NCI-H187 (cell line): Measurements from ENCODE around the gene RNASE8.
A peak's percentile ranks its signal among the peaks of the same experiment; 100 is the strongest.
"Not testable (repeated sequence)": the region's sequence is repeated elsewhere in the genome, so short reads cannot be mapped to it uniquely, and the experiment has no call there.

Experiments used
- DNase-seq, 2 experiments: peaks; one replicate each; lab custom pipeline; 2025; lab: John Stamatoyannopoulos, UW

The RNASE8 gene

GRCh38 chr14:21057803-21058675 is at the start of gene RNASE8:
Gene RNASE8 (plus strand): TSS chr14:21057822. CDS start chr14:21057893, 71 bp downstream.
- no peak for DNase-seq

DNA sequence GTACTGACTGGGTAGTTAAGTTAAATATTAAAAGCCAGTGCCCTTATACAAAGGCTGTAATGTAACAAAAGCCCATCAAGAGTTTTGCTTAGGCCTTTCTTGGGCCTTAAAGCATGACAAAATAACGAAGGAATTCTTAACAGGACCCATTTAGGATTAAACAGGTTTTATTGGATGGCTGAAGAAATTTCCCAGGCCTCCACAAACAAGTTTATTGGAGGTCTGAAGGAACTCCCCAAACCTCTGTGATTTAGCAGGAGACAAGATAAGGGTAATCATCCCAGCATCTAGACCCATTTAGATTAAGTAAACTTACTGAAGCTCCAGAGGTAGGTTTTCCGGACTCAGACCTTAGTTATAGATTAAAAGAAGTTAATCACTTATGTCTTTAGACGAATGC is 47.9 kb upstream of the RNASE8 start:
- not testable (repeated sequence) for DNase-seq

GRCh38 chr14:21011136-21011535 is 46.5 kb upstream of the RNASE8 start:
- no peak for DNase-seq

DNA sequence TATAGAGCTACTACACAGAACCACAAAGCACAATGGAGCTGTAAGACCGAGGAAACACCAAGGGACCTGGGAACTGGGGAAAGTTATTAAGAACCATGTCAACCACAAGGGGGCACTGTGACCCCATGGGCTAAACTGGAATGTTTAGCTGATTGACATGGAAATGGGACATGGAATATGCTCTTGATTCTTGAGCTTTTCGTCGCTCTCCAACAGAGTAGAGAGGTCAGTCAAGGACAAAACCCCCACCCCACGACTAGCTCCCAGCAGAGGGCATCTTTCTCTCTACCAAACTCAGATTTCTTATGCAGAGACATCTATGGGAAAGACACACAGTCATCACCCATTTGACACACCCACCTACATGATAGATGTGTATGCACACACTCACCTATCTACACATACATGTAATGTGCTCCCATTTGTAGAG is 42.8 kb upstream of the RNASE8 start:
- DNase-seq = peak; percentile 79 to 80

DNA sequence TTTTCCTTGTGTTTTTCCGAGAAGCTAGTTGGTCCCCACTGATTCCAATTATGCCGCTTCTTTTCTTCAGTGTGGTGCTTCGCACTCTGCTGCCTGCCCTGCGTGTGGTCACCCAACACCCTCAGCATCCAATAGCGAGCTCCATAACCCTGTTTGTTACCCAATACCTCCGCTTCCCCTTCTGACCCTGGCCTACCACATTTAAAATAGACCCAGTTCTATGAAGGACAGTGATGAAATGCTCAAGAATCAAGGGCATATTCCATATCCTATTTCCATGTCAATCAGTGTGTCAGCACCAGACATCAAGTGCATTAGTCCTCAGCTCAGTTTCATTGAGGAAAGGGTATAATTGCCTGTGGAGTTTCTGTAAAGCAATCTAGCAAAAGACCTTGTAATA is 42.3 kb upstream of the RNASE8 start:
- DNase-seq = no peak

- no peak for DNase-seq
These were observed 41.0 kb upstream of the RNASE8 start for GRCh38 chr14:21016413-21017190.

- DNase-seq = no peak
These were observed 39.9 kb upstream of the RNASE8 start for GRCh38 chr14:21017528-21018245.

- no peak for DNase-seq
These were observed 39.3 kb upstream of the RNASE8 start for GRCh38 chr14:21018286-21018685.

- DNase-seq = no peak
These were observed 38.8 kb upstream of the RNASE8 start for GRCh38 chr14:21018781-21019180.

DNA sequence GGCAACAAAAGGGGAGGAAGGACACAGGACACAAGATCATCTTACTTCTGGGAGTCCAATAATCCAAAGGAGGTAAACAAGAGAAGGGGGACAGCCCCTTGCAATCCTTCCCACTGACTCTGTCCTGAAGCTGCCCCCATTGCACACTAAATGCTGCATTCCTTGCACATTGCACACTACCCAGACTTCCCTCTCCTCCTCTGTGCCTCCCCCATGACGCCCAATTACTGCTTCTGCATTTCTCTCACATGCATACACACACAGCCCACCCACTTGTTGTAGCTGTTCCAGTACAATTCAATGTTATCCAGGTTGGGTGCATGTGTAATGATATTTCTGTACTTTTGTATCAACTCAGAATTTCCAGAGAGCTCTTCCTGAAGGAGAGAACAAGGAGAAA is 38.3 kb upstream of the RNASE8 start:
- DNase-seq = no peak

GRCh38 chr14:21020977-21021545 is 36.6 kb upstream of the RNASE8 start:
- DNase-seq = no peak

- DNase-seq = no peak
These were observed 34.9 kb upstream of the RNASE8 start for GRCh38 chr14:21022686-21023085.

DNA sequence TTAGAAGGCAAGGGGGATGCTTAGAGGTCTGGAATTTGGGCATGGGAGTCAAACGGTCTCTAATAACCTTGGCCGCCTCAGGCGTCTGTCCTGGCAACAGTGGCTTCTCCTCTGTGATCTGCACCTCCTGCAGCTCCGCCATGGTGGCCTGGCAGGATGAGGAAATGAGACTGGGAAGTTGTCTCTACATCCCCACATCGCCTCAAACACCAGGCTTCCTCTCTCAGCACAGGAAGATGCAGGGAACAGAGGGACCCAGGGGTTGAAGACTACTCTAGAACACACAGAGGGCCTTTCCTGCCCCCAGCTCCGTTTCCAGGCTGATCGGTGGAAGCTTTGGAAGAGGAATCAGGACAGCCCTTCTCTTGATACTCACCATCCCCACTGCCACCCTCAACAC is 34.4 kb upstream of the RNASE8 start:
- DNase-seq = no peak

DNA sequence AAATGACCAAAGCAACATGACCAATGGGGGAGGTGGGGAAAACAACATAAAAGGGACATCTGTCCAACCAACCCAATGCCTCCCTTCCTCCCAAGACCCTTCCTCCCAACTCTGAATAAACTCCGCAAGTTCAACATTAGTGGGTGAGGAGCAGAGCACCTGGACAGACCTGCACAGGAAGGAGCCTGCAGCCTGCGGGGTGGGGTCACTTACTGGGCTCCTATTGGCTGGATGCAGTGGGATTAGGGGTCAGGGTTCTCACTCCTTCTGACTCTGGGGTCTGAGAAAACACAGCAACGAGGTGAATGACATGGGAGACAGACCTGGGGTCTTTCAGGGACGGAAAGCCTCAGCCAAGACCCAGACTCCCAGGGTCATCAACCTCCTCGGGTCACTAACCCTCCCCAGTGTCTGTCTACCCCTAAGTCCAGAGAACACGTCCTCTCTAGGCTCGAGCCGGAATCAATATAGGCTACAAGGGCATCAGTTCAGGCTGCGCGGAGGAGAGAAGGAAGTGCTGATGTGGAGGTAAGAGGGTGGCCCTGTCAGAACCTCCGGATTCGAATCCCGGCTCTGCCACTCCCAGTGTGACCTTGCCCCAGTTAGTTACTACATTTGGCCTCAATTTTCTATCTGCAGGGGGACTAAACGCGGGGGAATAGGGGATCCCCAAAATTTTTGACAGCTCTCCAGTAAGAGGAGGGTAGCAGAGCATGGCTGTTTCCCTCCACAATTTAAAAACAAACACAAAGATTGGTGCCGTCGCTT is 33.6 kb upstream of the RNASE8 start:
- no peak for DNase-seq

DNA sequence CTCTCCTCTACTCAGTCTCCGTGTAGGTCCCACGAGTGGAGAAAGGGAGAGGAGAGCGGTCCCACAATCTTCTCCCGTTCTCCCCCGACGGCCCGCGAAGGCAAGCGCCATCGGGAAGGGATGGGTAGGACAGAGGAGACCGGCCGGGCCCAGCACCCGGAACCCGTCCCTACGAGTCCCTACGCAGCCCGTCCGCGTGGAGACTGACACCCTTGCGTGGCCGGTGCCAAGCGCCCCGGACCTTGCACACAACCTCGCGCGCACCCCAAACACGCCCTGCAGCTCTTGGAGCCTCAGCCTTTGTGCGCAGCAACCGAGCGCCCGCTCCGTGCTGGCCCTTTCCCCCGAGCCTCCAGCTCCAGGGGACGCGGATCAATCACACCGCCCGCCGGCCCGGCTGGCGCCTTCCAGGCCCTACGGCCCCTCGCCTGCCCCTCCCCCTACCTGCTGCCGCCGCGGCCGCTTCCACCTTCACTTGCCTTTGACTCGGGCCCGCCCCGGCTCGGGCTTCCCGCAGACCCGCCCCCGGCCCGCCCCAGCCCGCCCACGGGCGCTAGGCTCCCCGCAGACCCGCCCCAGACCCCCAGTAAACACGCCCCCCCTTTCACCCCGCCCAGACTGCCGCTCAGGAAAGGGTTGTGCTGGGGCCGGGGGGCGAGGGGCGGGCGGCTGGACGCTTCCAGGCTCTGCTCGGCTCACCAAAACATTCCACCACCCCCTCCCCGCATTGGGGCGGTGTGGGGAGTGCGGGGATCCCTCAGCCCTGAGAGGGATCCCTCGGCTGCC is 32.8 kb upstream of the RNASE8 start, which contains the start of gene NDRG2:
Gene NDRG2 (minus strand): TSS at position 477 of the 786 bp plus-strand sequence. CDS start 1,746 bp downstream, outside the sequence.
- DNase-seq = peak; percentile 13 to 37

GRCh38 chr14:21025371-21026273 is 32.0 kb upstream of the RNASE8 start:
- no peak for DNase-seq

GRCh38 chr14:21026274-21026987 is 31.2 kb upstream of the RNASE8 start:
- DNase-seq = no peak

DNA sequence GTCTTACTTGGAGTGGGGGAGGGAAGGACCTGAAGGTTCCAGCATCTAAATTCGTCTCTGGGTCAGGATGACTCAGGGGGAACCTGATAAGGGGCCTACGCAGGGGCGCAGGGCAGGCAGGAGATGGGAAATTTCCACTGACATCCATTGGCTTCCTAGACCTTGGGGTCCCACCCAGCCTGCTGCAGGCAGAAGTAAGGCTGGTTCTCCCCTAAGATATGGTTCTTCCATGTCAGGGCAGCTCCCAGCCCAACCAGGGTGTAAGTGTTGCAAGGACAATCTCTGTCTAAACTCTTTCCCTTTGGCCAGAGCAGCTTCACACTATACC is 30.7 kb upstream of the RNASE8 start:
- DNase-seq = no peak

GRCh38 chr14:21029917-21030316 is 27.7 kb upstream of the RNASE8 start, which contains the start of gene TPPP2:
Gene TPPP2 (plus strand): TSS chr14:21030217. CDS start chr14:21030582, 365 bp downstream.
- DNase-seq = no peak
